Endothelial cell of umbilical vein (primary cell): Measurements from ENCODE around the gene SYDE2. TPM values are rescaled to one million over a fixed set of nuclear protein-coding genes. Genes with fewer than 3 reads are reported as not detected.

ENCODE experiments used
- BruUV-seq: library from RNA; stranded (reverse); fragments of 400-500 nt; replicated peaks from 2 replicates; lab custom pipeline; 2021; lab: Mats Ljungman, UMichigan
- CTCF ChIA-PET: fragments of 300-600, 350-600 bp; sonication (Branson Sonifier 250); formaldehyde crosslinking; loops from one replicate; lab custom pipeline; 2021; ENCODE audit warnings: antibody characterized with exemption, inconsistent platforms; lab: Charles Lee
- POLR2A ChIA-PET: fragments of 300-600, 350-600 bp; sonication (Branson Sonifier 250); formaldehyde crosslinking; loops from one replicate; lab custom pipeline; 2021; ENCODE audit warnings: antibody characterized with exemption, inconsistent platforms; lab: Charles Lee
- DNase-seq: peaks from one replicate; pipeline ENCODE4 v3.0.0-alpha.2; 2011; ENCODE audit warnings: low read depth, low spot score
- FAIRE-seq: peaks from 2 replicates; lab custom pipeline; 2011; peaks lifted over from hg19 to GRCh38; lab: Jason Lieb, UNC
- H2AFZ ChIP-seq: 2 replicates; pipeline ENCODE4 v1.6.0; 2012; ENCODE audit warnings: low read depth, low read length, control low read depth, inconsistent platforms
- H3K27ac ChIP-seq: 2 replicates; pipeline ENCODE4 v1.5.1; 2011; ENCODE audit warnings: low read depth, mild to moderate bottlenecking, control low read depth, low read length, moderate library complexity; ENCODE audit not compliant: insufficient read depth
- H3K27me3 ChIP-seq, 2 experiments: 2 replicates each; pipeline versions ENCODE4 v1.6.0 to v1.6.1; 2011; ENCODE audit warnings: low read length in 2 of 2, mixed read lengths in 1 of 2; ENCODE audit not compliant: control insufficient read depth in 2 of 2, insufficient read depth in 2 of 2
- H3K36me3 ChIP-seq, 2 experiments: 2 replicates in 1 of 2; 3 replicates in 1 of 2; pipeline ENCODE4 v1.5.1; 2011; ENCODE audit warnings: low read length in 2 of 2, mild to moderate bottlenecking in 1 of 2, moderate library complexity in 1 of 2; ENCODE audit not compliant: control insufficient read depth in 2 of 2, insufficient read depth in 2 of 2; ENCODE audit errors: extremely low read depth in 1 of 2
- H3K4me1 ChIP-seq: 3 replicates; pipeline ENCODE4 v1.5.1; 2011; ENCODE audit warnings: mild to moderate bottlenecking, low read length; ENCODE audit not compliant: control insufficient read depth, insufficient read depth; ENCODE audit errors: extremely low read depth
- H3K4me2 ChIP-seq: 2 replicates; pipeline ENCODE4 v1.6.1; 2011; ENCODE audit warnings: low read length, control low read depth, mixed read lengths; ENCODE audit not compliant: insufficient read depth
- H3K4me3 ChIP-seq, 3 experiments: fragments of 200-600 bp in 1 of 3; sonication (generic), shearing (Covaris generic) in 1 of 3; replicated peaks in 1 of 3; 2 replicates each; pipeline ENCODE4 v1.5.1; 2011 to 2016; ENCODE audit warnings: control low read depth in 3 of 3, low read length in 3 of 3, mild to moderate bottlenecking in 2 of 3, inconsistent platforms in 1 of 3, low read depth in 1 of 3, moderate library complexity in 1 of 3; ENCODE audit not compliant: insufficient read depth in 1 of 3
- H3K79me2 ChIP-seq: 2 replicates; pipeline ENCODE4 v1.6.0; 2012; ENCODE audit warnings: low read length, inconsistent platforms; ENCODE audit not compliant: control insufficient read depth, insufficient read depth
- H3K9ac ChIP-seq: replicated peaks from 2 replicates; pipeline ENCODE3; 2011; ENCODE audit warnings: low read length, control low read depth; ENCODE audit not compliant: insufficient read depth; ENCODE audit errors: extremely low read depth
- H3K9me1 ChIP-seq: replicated peaks from 3 replicates; pipeline ENCODE4 v1.6.0; 2011; ENCODE audit warnings: mild to moderate bottlenecking, low read length; ENCODE audit not compliant: control insufficient read depth, insufficient read depth; ENCODE audit errors: extremely low read depth
- H3K9me3 ChIP-seq: replicated peaks from 2 replicates; pipeline ENCODE4 v1.5.1; 2012; ENCODE audit warnings: low read length, inconsistent platforms; ENCODE audit not compliant: control insufficient read depth, insufficient read depth
- H4K20me1 ChIP-seq: replicated peaks from 2 replicates; pipeline ENCODE3; 2011; ENCODE audit warnings: mild to moderate bottlenecking, low read length; ENCODE audit not compliant: control insufficient read depth, insufficient read depth; ENCODE audit errors: extremely low read depth
- CTCF ChIP-seq, 2 donors: IDR thresholded peaks; 1 replicate in 1 of 2; 2 replicates in 1 of 2; pipeline ENCODE4 v1.5.1; 2011; ENCODE audit warnings: low read length in 2 of 2, mild to moderate bottlenecking in 2 of 2, moderate library complexity in 2 of 2, control low read depth in 1 of 2, inconsistent platforms in 1 of 2, low read depth in 1 of 2; ENCODE audit not compliant: insufficient read depth in 1 of 2; ENCODE audit errors: extremely low read depth in 1 of 2
- EZH2 ChIP-seq: IDR thresholded peaks from 2 replicates; pipeline ENCODE4 v1.6.1; 2012; ENCODE audit warnings: borderline replicate concordance, low read depth, mild to moderate bottlenecking, moderate library complexity, low read length, inconsistent platforms; ENCODE audit not compliant: severe bottlenecking
- FOS ChIP-seq: IDR thresholded peaks from 2 replicates; pipeline ENCODE4 v1.6.1; 2011; ENCODE audit warnings: mild to moderate bottlenecking, low read length, moderate library complexity, borderline replicate concordance; ENCODE audit not compliant: insufficient read depth
- GATA2 ChIP-seq: IDR thresholded peaks from 2 replicates; pipeline ENCODE4 v1.7.0; 2011; ENCODE audit warnings: low read depth, mild to moderate bottlenecking, moderate library complexity, mixed read lengths, low read length; ENCODE audit not compliant: insufficient read length, insufficient read depth
- JUN ChIP-seq: IDR thresholded peaks from 2 replicates; pipeline ENCODE4 v1.6.1; 2011; ENCODE audit warnings: borderline replicate concordance, low read depth; ENCODE audit not compliant: insufficient read length, insufficient read depth
- MAX ChIP-seq: IDR thresholded peaks from 2 replicates; pipeline ENCODE4 v1.6.1; 2011; ENCODE audit not compliant: insufficient read depth, insufficient read length
- MYC ChIP-seq: IDR thresholded peaks from one replicate; pipeline ENCODE4 v1.6.1; 2011; ENCODE audit warnings: mild to moderate bottlenecking, low read depth, low read length
- POLR2A ChIP-seq: IDR thresholded peaks from 2 replicates; pipeline ENCODE4 v1.6.1; 2012; ENCODE audit warnings: low read depth, mild to moderate bottlenecking, control low read depth, low read length
- POLR2AphosphoS5 ChIP-seq: IDR thresholded peaks from 2 replicates; pipeline ENCODE4 v1.6.1; 2012; ENCODE audit warnings: low read depth, mild to moderate bottlenecking, control low read depth, low read length, moderate library complexity; ENCODE audit not compliant: insufficient read depth
- dilution Hi-C: fragments of 300-500 bp; cut with MboI; formaldehyde crosslinking; loops from one replicate; pipeline ENCODE4 v1.15.0; 2019; ENCODE audit warnings: low sequenced_read_pairs; ENCODE audit not compliant: extremely low pct_ligation_motif_present
- intact Hi-C: fragments of 100-400 bp; cut with micrococcal nuclease; formaldehyde crosslinking; loops from one replicate; pipeline ENCODE4 v1.10.0; 2022
- polyA plus RNA-seq, 4 experiments: library from polyadenylated mRNA; depleted of rRNA in 3 of 4; stranded (reverse) in 3 of 4; unstranded in 1 of 4; fragments of >200 nt; gene quantifications; 2 replicates each; pipeline versions ENCODE4 v1.2.1 to v1.2.3, GENCODE V29; 2011 to 2012; ENCODE audit warnings: missing spikeins in 1 of 4
- total RNA-seq: library from RNA; stranded (reverse); gene quantifications from 2 replicates; pipeline ENCODE4 v1.2.3, GENCODE V29; 2021

The SYDE2 gene
- total and polyA plus RNA-seq, 2 donors (not counting 3 experiments of a cell fraction or from before 2014, with no cell fraction given) = 0.52 to 3.1 TPM

GRCh38 chr1:85216697-85217096 is 15.9 kb upstream of the SYDE2 start:
- Histone ChIP-seq H3K9ac (no peak overlapping the region), H3K27me3 (peaks cover 20 to 26% of the 10 kb centered on the region in 2 experiments), H3K9me3 (no peaks in the 10 kb centered on the region), H3K4me2 (no peak overlapping the region), H3K4me3 (no peak overlapping the region), H3K9me1 (no peaks in the 10 kb centered on the region), H3K4me1 (no peaks in the 10 kb centered on the region), H2AFZ (no peak overlapping the region), H4K20me1 (no peaks in the 10 kb centered on the region), H3K79me2 (no peaks in the 10 kb centered on the region), H3K27ac (no peak overlapping the region), H3K36me3 (no peaks in the 10 kb centered on the region)
- FAIRE-seq = no peak
- DNase-seq = no peak
- no TSS peak for BruUV-seq
- POLR2A ChIA-PET = no interaction called here
- dilution Hi-C loops = no loop called here
- CTCF ChIA-PET = interaction anchor here (1.5 to 2.0 kb wide), 3 partner anchors 9 to 107 kb away, joined by 3 to 7 read pairs (median 5); no protein-coding TSS in a partner anchor
- intact Hi-C loops = no loop called here
- no peak for TF ChIP-seq MAX
- no peak for TF ChIP-seq MYC
- TF ChIP-seq EZH2 = no peak
- TF ChIP-seq GATA2 = no peak
- no peak for TF ChIP-seq POLR2A
- no peak for TF ChIP-seq JUN
- no peak for TF ChIP-seq CTCF (IDR thresholded peaks at IDR 0.05; ENCODE audit: extremely low read depth in 1 of 2, insufficient read depth in 1 of 2, low read depth in 1 of 2, low read length in 2 of 2)
- no peak for TF ChIP-seq FOS
- TF ChIP-seq POLR2AphosphoS5 = no peak
